Measurements from ENCODE around the gene CFAP57. TPM values are rescaled to one million over a fixed set of nuclear protein-coding genes. Genes with fewer than 3 reads are reported as not detected.

The CFAP57 gene
- total RNA-seq, 1 donor from 2014 or later: not detected

DNA sequence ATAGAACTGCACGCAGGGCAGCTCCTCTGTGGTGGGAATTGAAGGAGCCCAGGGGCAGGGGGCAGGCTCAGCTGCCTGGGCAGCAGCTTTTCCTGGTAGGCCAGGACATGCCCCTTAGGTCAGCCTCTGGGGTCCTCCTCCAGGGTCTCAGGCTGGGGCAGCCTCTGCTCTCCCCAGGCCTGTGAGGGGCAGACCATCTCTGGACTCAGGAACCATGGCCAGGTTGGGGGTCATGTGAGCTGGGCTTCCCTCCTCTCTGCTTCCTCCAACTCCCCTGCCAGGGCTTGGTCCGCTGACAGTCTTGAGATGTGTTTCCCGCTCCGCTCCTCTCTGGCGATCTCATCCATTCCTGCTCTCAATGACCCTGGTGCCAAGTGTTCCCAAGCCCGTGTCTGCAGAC lies 107.5 kb downstream of the CFAP57 start:
- no peak for TF ChIP-seq CTCF (IDR thresholded peaks at IDR 0.05)
- intact Hi-C loops (cut with DNase I): no loop called here
- H3K27ac ChIP-seq: no peak overlapping the region
- no peaks in the 10 kb centered on the region for H3K4me1 ChIP-seq
- no peaks in the 10 kb centered on the region for H3K27me3 ChIP-seq
- no peak for DNase-seq (ENCODE audit: low spot score in 2 of 2)
- no peaks in the 10 kb centered on the region for H3K36me3 ChIP-seq
- H3K4me3 ChIP-seq: no peak overlapping the region
- no peaks in the 10 kb centered on the region for H3K9me3 ChIP-seq

DNA sequence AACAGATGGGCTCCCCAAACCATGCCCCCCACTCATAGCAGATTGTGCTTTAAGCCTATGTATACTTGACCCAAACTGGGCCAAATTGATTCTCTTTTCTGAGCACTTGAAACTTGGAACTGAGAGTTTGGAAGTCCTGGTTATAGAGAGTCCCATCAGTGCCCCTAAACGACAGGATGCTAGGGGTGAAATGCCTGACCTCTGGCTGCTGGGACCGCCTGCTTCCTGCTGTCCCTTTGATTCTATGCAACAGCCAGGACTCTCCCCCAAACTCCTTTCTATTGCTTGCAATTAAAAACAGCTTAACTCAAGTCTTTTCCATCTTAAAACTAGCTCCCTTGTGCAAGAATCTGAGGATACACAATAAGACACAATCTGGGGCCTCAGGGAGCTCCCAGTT lies 108.6 kb downstream of the CFAP57 start:
- TF ChIP-seq CTCF (IDR thresholded peaks at IDR 0.05): no peak
- no peak overlapping the region for H3K4me3 ChIP-seq
- DNase-seq (ENCODE audit: low spot score in 2 of 2): no peak
- H3K9me3 ChIP-seq: no peaks in the 10 kb centered on the region
- intact Hi-C loops (cut with DNase I): no loop called here
- H3K27me3 ChIP-seq: no peaks in the 10 kb centered on the region
- H3K36me3 ChIP-seq: no peaks in the 10 kb centered on the region
- no peaks in the 10 kb centered on the region for H3K4me1 ChIP-seq
- no peak overlapping the region for H3K27ac ChIP-seq

GRCh38 chr1:43282220-43283195 lies 110.4 kb downstream of the CFAP57 start:
- TF ChIP-seq CTCF (IDR thresholded peaks at IDR 0.05): no peak
- DNase-seq (ENCODE audit: low spot score in 2 of 2): no peak
- no peak overlapping the region for H3K4me3 ChIP-seq
- intact Hi-C loops (cut with DNase I): no loop called here
- no peaks in the 10 kb centered on the region for H3K9me3 ChIP-seq
- H3K27me3 ChIP-seq: no peaks in the 10 kb centered on the region
- H3K36me3 ChIP-seq: no peaks in the 10 kb centered on the region
- no peak overlapping the region for H3K27ac ChIP-seq
- H3K4me1 ChIP-seq: no peaks in the 10 kb centered on the region

GRCh38 chr1:43284065-43284464 lies 111.9 kb downstream of the CFAP57 start:
- no peaks in the 10 kb centered on the region for H3K4me1 ChIP-seq
- TF ChIP-seq CTCF (IDR thresholded peaks at IDR 0.05): no peak
- H3K9me3 ChIP-seq: no peaks in the 10 kb centered on the region
- DNase-seq (ENCODE audit: low spot score in 2 of 2): no peak
- H3K4me3 ChIP-seq: no peak overlapping the region
- no peaks in the 10 kb centered on the region for H3K36me3 ChIP-seq
- H3K27me3 ChIP-seq: no peaks in the 10 kb centered on the region
- intact Hi-C loops (cut with DNase I): no loop called here
- no peak overlapping the region for H3K27ac ChIP-seq

GRCh38 chr1:43284546-43285110 lies 112.5 kb downstream of the CFAP57 start:
- Histone ChIP-seq H3K27ac (no peak overlapping the region), H3K4me3 (no peak overlapping the region), H3K4me1 (no peaks in the 10 kb centered on the region), H3K36me3 (no peaks in the 10 kb centered on the region), H3K27me3 (no peaks in the 10 kb centered on the region), H3K9me3 (no peaks in the 10 kb centered on the region)
- no peak for DNase-seq (ENCODE audit: low spot score in 2 of 2)
- intact Hi-C loops (cut with DNase I): no loop called here
- no peak for TF ChIP-seq CTCF (IDR thresholded peaks at IDR 0.05)
